Fibroblast of lung (primary cell): ENCODE data around the gene ANKH.

ENCODE experiments used
- EZH2 ChIP-seq: IDR thresholded peaks from 2 replicates; pipeline ENCODE4 v1.5.1; 2012; ENCODE audit warnings: low read length, control low read depth, mild to moderate bottlenecking; ENCODE audit errors: missing control alignments
- TF ChIP-seq, protein P1 (sequence below), 2 donors: IDR thresholded peaks in 1 of 2; conservative IDR thresholded peaks in 1 of 2; 1 replicate in 1 of 2; 2 replicates in 1 of 2; pipeline ENCODE4 v1.5.1; 2011 to 2012; ENCODE audit warnings: low read length in 2 of 2, control low read depth in 1 of 2, inconsistent platforms in 1 of 2, low read depth in 1 of 2, mild to moderate bottlenecking in 1 of 2

DNA sequence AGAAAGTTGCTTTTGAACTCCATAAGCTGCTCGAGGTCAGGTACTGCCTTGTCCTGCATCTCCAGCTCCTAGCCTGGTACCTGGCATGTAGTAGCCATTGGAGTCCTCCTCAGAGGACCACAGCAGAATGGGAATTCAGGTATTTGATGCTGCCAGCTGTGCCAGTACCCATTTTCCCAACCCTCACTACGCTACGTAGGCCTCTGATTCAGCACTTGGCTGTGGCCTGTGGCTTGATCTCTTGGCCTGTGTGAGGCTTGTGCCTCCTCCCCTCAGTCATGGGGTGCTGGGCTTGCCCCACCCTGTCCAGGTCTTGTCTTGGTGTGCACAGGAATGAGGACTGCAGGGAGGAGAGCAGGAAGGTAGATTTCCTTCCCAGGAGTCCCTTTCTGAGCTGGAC lies 195.3 kb downstream of the ANKH start:
- TF ChIP-seq, protein P1, sequence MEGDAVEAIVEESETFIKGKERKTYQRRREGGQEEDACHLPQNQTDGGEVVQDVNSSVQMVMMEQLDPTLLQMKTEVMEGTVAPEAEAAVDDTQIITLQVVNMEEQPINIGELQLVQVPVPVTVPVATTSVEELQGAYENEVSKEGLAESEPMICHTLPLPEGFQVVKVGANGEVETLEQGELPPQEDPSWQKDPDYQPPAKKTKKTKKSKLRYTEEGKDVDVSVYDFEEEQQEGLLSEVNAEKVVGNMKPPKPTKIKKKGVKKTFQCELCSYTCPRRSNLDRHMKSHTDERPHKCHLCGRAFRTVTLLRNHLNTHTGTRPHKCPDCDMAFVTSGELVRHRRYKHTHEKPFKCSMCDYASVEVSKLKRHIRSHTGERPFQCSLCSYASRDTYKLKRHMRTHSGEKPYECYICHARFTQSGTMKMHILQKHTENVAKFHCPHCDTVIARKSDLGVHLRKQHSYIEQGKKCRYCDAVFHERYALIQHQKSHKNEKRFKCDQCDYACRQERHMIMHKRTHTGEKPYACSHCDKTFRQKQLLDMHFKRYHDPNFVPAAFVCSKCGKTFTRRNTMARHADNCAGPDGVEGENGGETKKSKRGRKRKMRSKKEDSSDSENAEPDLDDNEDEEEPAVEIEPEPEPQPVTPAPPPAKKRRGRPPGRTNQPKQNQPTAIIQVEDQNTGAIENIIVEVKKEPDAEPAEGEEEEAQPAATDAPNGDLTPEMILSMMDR (conservative IDR thresholded peaks at IDR 0.05 in 1 of 2, IDR thresholded peaks at IDR 0.05 in 1 of 2; ENCODE audit: low read depth in 1 of 2, low read length in 2 of 2) = no peak
- no peak for TF ChIP-seq EZH2
